CD14-positive monocyte (primary cell): ENCODE data around the gene HECW1. TPM values are rescaled to one million over a fixed set of nuclear protein-coding genes. Genes with fewer than 3 reads are reported as not detected.

Experiments used
- DNase-seq, 3 donors: peaks; one replicate each; pipeline ENCODE4 v3.0.0-alpha.2; 2011 to 2022
- H2AFZ ChIP-seq: 2 replicates; pipeline ENCODE4 v1.6.0; 2012; ENCODE audit warnings: mild to moderate bottlenecking, low read depth, low read length, inconsistent platforms; ENCODE audit not compliant: insufficient read depth, poor library complexity, severe bottlenecking
- H3K27ac ChIP-seq, 2 donors: 1 replicate in 1 of 2; 2 replicates in 1 of 2; pipeline ENCODE4 v1.5.1; 2012 to 2013; ENCODE audit warnings: low read length in 2 of 2, control low read depth in 1 of 2, inconsistent platforms in 1 of 2, low read depth in 1 of 2, mild to moderate bottlenecking in 1 of 2
- H3K27me3 ChIP-seq, 2 donors: one replicate each; pipeline versions ENCODE4 v1.6.0 to v1.6.1; 2011 to 2013; ENCODE audit warnings: low read length in 2 of 2; ENCODE audit not compliant: control insufficient read depth in 2 of 2, insufficient read depth in 2 of 2
- H3K36me3 ChIP-seq, 2 donors: replicated peaks in 1 of 2; 1 replicate in 1 of 2; 2 replicates in 1 of 2; pipeline versions ENCODE4 v1.5.1 to v1.6.1; 2012 to 2013; ENCODE audit warnings: low read length in 2 of 2, control low read depth in 1 of 2, inconsistent platforms in 1 of 2, mild to moderate bottlenecking in 1 of 2; ENCODE audit not compliant: insufficient read depth in 2 of 2, control insufficient read depth in 1 of 2
- H3K4me1 ChIP-seq, 2 donors: 1 replicate in 1 of 2; 2 replicates in 1 of 2; pipeline versions ENCODE4 v1.5.1 to v1.6.1; 2012 to 2013; ENCODE audit warnings: low read length in 2 of 2, control low read depth in 1 of 2, inconsistent platforms in 1 of 2, mild to moderate bottlenecking in 1 of 2, moderate library complexity in 1 of 2; ENCODE audit not compliant: insufficient read depth in 2 of 2, control insufficient read depth in 1 of 2
- H3K4me2 ChIP-seq: replicated peaks from 2 replicates; pipeline ENCODE3; 2012; ENCODE audit warnings: low read length, moderate library complexity, mild to moderate bottlenecking; ENCODE audit not compliant: poor library complexity, severe bottlenecking; ENCODE audit errors: extremely low read depth
- H3K4me3 ChIP-seq, 3 experiments: fragments of 200-600 bp in 1 of 3; sonication (generic) in 1 of 3; replicated peaks in 1 of 3; 1 replicate in 2 of 3; 2 replicates in 1 of 3; pipeline ENCODE4 v1.5.1; 2011 to 2013; ENCODE audit warnings: low read length in 3 of 3, mild to moderate bottlenecking in 3 of 3, control low read depth in 2 of 3, low read depth in 2 of 3, inconsistent platforms in 1 of 3, moderate library complexity in 1 of 3
- H3K79me2 ChIP-seq: 2 replicates; pipeline ENCODE4 v1.6.0; 2012; ENCODE audit warnings: mild to moderate bottlenecking, control low read depth, inconsistent platforms, low read length, moderate library complexity; ENCODE audit not compliant: insufficient read depth
- H3K9ac ChIP-seq: 2 replicates; pipeline ENCODE4 v1.6.0; 2017; ENCODE audit warnings: low read length, mild to moderate bottlenecking; ENCODE audit not compliant: insufficient read depth, poor library complexity, severe bottlenecking
- H3K9me3 ChIP-seq, 2 donors: replicated peaks in 1 of 2; 1 replicate in 1 of 2; 2 replicates in 1 of 2; pipeline versions ENCODE4 v1.5.1 to v1.6.1; 2012 to 2013; ENCODE audit warnings: low read length in 2 of 2, control low read depth in 1 of 2; ENCODE audit not compliant: control insufficient read depth in 1 of 2, insufficient read depth in 1 of 2
- H4K20me1 ChIP-seq: 2 replicates; pipeline ENCODE4 v1.6.0; 2012; ENCODE audit warnings: mild to moderate bottlenecking, low read length, control low read depth, moderate library complexity; ENCODE audit not compliant: insufficient read depth
- H3K27ac Mint-ChIP-seq, 7 donors: one replicate each; pipeline ENCODE4 v1.8.0; 2020; ENCODE audit warnings: mild to moderate bottlenecking in 7 of 7, mixed read lengths in 7 of 7, moderate library complexity in 6 of 7, inconsistent platforms in 2 of 7
- H3K27me3 Mint-ChIP-seq, 3 donors: one replicate each; pipeline ENCODE4 v1.8.0; 2021 to 2022; ENCODE audit warnings: low read depth in 3 of 3, mild to moderate bottlenecking in 3 of 3, mixed read lengths in 3 of 3, moderate library complexity in 3 of 3, inconsistent platforms in 1 of 3
- H3K36me3 Mint-ChIP-seq, 2 donors: one replicate each; pipeline ENCODE4 v1.8.0; 2020; ENCODE audit warnings: mixed read lengths in 2 of 2, inconsistent platforms in 1 of 2, mild to moderate bottlenecking in 1 of 2
- H3K4me1 Mint-ChIP-seq: one replicate; pipeline ENCODE4 v1.8.0; 2020; ENCODE audit warnings: mild to moderate bottlenecking, mixed read lengths
- H3K4me3 Mint-ChIP-seq, 2 donors: one replicate each; pipeline ENCODE4 v1.8.0; 2020; ENCODE audit warnings: mild to moderate bottlenecking in 2 of 2, mixed read lengths in 2 of 2, moderate library complexity in 1 of 2
- H3K9me3 Mint-ChIP-seq, 7 donors: one replicate each; pipeline ENCODE4 v1.8.0; 2020 to 2022; ENCODE audit warnings: mixed read lengths in 7 of 7, mild to moderate bottlenecking in 6 of 7, moderate library complexity in 6 of 7, inconsistent platforms in 2 of 7
- WGBS: methylation state at CpG from one replicate; pipeline ENCODE4 v1.1.5; 2013; ENCODE audit warnings: missing lambda C conversion rate; ENCODE audit not compliant: insufficient coverage; 5-methylcytosine and 5-hydroxymethylcytosine counted together
- intact Hi-C, 2 donors: fragments of 100-400 bp; cut with micrococcal nuclease; formaldehyde crosslinking; loops; one replicate each; pipeline versions ENCODE4 v1.15.0 to v1.15.1; 2023
- polyA plus RNA-seq, 3 donors: library from polyadenylated mRNA; depleted of rRNA in 1 of 3; unstranded in 2 of 3; stranded (reverse) in 1 of 3; fragments of 300-500 nt in 2 of 3; fragments of >200 nt in 1 of 3; fragmentation: Illumina TruSeq in 2 of 3; gene quantifications; 1 replicate in 2 of 3; 2 replicates in 1 of 3; pipeline ENCODE4 v1.2.3, GENCODE V29; 2012 to 2021
- TF ChIP-seq, protein P1 (sequence below): fragments of 200-600 bp; IDR thresholded peaks from one replicate; pipeline ENCODE4 v1.8.0; 2022; ENCODE audit warnings: antibody characterized with exemption, mild to moderate bottlenecking

HECW1 gene
- polyA plus RNA-seq, 3 donors = not detected

DNA sequence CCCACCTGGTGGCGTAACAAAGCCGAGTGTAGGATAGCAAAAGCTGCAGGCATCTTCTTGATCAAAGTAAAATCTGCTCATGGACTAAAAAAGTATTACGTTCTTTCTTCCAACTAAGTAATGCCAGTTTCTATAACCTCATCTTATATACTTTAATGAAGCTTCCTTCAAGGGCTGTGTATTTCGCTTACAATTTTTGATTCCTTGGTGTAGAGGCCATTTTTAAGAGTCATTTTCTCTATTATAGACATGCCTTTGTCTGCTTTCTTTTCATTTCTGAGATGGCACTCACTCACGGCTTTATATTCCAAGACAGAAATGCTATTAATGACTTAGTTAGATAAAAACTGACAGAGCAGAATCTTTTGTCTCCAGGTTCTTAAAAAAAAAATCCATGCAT lies 194.0 kb downstream of the HECW1 start:
- Mint-ChIP-seq H3K9me3 (no peaks in the 10 kb centered on the region), H3K4me3 (no peak overlapping the region), H3K36me3 (no peaks in the 10 kb centered on the region), H3K4me1 (no peaks in the 10 kb centered on the region), H3K27me3 (peaks cover 1 to 5% (median 3%) of the 10 kb centered on the region in 3 donors), H3K27ac (no peak overlapping the region)
- Histone ChIP-seq H3K79me2 (no peaks in the 10 kb centered on the region), H3K4me1 (no peaks in the 10 kb centered on the region), H3K4me3 (no peak overlapping the region), H4K20me1 (no peaks in the 10 kb centered on the region), H3K4me2 (no peak overlapping the region), H3K9me3 (no peaks in the 10 kb centered on the region), H3K27me3 (no peaks in the 10 kb centered on the region), H3K36me3 (no peaks in the 10 kb centered on the region), H3K27ac (no peak overlapping the region), H2AFZ (no peak overlapping the region), H3K9ac (no peak overlapping the region)
- DNase-seq = no peak
- TF ChIP-seq, protein P1, sequence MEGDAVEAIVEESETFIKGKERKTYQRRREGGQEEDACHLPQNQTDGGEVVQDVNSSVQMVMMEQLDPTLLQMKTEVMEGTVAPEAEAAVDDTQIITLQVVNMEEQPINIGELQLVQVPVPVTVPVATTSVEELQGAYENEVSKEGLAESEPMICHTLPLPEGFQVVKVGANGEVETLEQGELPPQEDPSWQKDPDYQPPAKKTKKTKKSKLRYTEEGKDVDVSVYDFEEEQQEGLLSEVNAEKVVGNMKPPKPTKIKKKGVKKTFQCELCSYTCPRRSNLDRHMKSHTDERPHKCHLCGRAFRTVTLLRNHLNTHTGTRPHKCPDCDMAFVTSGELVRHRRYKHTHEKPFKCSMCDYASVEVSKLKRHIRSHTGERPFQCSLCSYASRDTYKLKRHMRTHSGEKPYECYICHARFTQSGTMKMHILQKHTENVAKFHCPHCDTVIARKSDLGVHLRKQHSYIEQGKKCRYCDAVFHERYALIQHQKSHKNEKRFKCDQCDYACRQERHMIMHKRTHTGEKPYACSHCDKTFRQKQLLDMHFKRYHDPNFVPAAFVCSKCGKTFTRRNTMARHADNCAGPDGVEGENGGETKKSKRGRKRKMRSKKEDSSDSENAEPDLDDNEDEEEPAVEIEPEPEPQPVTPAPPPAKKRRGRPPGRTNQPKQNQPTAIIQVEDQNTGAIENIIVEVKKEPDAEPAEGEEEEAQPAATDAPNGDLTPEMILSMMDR = no peak
- no CpG with 5 or more reads among the region's 5 CpGs for WGBS
- intact Hi-C loops = no loop called here

DNA sequence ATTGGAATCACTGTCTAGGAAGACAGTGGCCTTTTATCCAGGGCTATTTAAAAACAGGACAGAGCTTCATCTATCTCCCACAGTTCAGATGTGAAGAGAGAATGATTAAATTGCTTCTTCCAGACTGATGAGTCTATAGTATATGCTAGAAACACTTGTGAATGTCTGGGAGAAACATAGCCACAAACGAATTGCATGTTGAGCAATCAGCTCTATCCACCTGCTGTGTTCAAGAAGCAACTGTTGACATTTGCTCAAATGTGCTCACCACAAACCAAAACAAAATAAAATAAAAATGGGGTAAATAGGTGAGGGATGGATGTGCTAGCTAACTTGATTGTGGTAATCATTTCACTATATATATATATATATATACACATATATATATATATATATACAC lies 195.1 kb downstream of the HECW1 start:
- Histone ChIP-seq H3K9ac (no peak overlapping the region), H3K79me2 (no peaks in the 10 kb centered on the region), H3K9me3 (no peaks in the 10 kb centered on the region), H3K4me3 (no peak overlapping the region), H3K4me1 (no peaks in the 10 kb centered on the region), H2AFZ (no peak overlapping the region), H3K36me3 (no peaks in the 10 kb centered on the region), H3K4me2 (no peak overlapping the region), H4K20me1 (no peaks in the 10 kb centered on the region), H3K27ac (no peak overlapping the region), H3K27me3 (no peaks in the 10 kb centered on the region)
- Mint-ChIP-seq H3K27ac (no peak overlapping the region), H3K4me1 (no peaks in the 10 kb centered on the region), H3K27me3 (peaks cover 1 to 3% (median 3%) of the 10 kb centered on the region in 3 donors), H3K36me3 (no peaks in the 10 kb centered on the region), H3K9me3 (no peaks in the 10 kb centered on the region), H3K4me3 (no peak overlapping the region)
- intact Hi-C loops = no loop called here
- DNase-seq = no peak
- WGBS = no CpG with 5 or more reads among the region's 1 CpG
- TF ChIP-seq, protein P1 = no peak
